ENCODE data around the gene C7. TPM values are rescaled to one million over a fixed set of nuclear protein-coding genes. Genes with fewer than 3 reads are reported as not detected.
"Not testable (repeated sequence)": the region's sequence is repeated elsewhere in the genome, so short reads cannot be mapped to it uniquely, and the experiment has no call there.

C7 gene
- total RNA-seq, 2 experiments from 2014 or later, result not detected

DNA sequence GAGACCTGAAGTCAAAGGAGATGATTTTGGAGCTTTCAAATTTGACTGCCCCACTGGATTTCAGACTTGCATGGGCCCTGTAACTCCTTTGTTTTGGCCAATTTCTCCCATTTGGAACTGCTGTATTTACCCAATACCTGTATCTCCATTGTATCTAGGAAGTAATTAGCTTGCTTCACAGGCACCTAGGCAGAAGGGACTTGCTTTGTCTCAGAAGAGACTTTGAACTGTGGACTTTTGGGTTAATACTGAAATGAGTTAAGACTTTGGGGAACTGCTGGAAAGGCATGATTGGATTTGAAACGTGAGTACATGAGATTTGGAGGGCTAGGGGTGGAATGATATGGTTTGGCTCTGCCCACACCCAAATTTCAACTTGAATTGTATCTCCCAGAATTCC lies 26.2 kb upstream of the C7 start:
- H3K4me3 Mint-ChIP-seq; H3K27ac Mint-ChIP-seq; H3K4me1 Mint-ChIP-seq (ENCODE audit: low read depth); ATAC-seq; DNase-seq; H3K36me3 Mint-ChIP-seq (ENCODE audit: low read depth); POLR2A ChIA-PET; H3K9me3 Mint-ChIP-seq (ENCODE audit: insufficient read depth): not testable (repeated sequence)
- peaks cover 13% of the 10 kb centered on the region for H3K27me3 Mint-ChIP-seq (ENCODE audit: low read depth)
- CTCF ChIA-PET, result interaction anchor here (1.0 kb wide), 1 partner anchor 22 kb away, joined by 3 read pairs; no protein-coding TSS in a partner anchor

DNA sequence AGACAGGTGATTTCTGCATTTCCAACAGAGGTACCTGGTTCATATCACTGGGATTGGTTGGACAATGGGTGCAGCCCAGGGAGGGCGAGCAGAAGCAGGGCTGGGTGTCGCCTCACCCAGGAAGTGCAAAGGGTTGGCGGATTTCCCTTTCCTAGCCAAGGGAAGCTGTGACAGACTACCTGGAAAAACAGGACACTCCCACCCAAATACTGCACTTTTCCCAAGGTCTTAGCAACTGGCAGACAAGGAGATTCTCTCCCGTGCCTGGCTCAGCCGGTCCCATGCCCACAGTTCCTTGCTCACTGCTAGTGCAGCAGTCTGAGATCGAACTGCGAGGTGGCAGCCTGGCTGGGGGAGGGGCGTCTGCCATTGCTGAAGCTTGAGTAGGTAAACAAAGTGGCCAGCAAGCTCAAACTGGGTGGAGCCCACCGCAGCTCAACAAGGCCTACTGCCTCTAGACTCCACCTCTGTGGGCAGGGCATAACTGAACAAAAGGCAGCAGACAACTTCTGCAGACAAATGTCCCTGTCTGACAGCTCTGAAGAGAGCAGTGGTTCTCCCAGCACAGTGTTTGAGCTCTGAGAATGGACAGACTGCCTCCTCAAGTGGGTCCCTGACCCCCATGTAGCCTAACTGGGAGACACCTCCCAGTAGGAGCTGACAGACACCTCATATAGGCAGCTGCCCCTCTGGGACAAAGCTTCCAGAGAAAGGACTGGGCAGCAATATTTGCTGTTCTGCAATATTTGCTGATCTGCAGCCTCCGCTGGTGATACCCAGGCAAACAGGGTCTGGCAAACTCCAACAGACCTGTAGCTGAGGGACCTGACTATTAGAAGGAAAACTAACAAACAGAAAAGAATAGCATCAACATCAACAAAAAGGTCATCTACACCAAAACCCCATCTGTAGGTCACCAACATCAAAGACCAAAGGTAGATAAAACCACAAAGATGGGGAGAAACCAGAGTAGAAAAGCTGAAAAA lies 13.6 kb upstream of the C7 start:
- H3K27ac Mint-ChIP-seq; H3K36me3 Mint-ChIP-seq (ENCODE audit: low read depth); CTCF ChIA-PET; DNase-seq; POLR2A ChIA-PET; H3K27me3 Mint-ChIP-seq (ENCODE audit: low read depth); H3K9me3 Mint-ChIP-seq (ENCODE audit: insufficient read depth); H3K4me1 Mint-ChIP-seq (ENCODE audit: low read depth); H3K4me3 Mint-ChIP-seq; ATAC-seq: not testable (repeated sequence)

DNA sequence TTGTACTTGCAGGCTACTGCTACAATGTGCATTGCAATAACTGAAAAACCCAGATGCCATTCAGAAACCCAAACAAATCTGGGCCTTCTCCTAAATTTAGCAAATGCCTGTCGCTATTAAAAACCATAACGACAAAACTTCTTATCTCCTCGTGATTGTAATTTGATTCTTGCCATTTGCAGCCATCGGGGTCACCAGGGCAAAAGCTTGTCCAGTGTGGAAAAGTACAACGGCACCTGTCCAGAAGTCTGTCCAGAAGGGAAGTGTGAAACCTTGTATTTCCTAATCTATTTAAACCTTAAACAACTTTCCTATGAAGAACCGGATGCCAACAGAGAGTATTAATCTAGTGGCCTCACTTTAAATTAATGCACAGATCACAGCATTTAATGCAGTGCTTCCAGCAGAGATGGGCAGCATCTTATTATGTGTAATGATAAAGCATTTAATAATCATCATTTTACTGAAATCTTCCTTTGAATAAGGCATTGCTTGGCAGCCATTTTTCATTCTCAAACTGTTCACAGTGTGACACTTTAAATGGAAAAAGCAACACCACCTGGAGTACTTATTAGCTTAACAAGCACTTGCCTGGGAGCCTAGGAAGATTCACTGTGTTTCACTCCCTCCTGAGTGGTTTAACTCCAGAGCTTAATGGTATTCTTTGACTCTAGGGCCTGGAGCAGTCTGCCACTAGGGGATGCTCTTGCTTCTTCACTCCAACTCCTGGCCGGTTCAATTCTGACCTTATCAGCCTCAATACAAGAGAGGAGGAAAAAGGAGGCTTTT lies 4.9 kb upstream of the C7 start:
- Mint-ChIP-seq H3K36me3 (ENCODE audit: low read depth) (no peaks in the 10 kb centered on the region), H3K4me3 (no peak overlapping the region), H3K4me1 (ENCODE audit: low read depth) (no peaks in the 10 kb centered on the region), H3K27ac (no peak overlapping the region), H3K27me3 (ENCODE audit: low read depth) (peaks cover 7% of the 10 kb centered on the region), H3K9me3 (ENCODE audit: insufficient read depth) (no peaks in the 10 kb centered on the region)
- POLR2A ChIA-PET, result no interaction called here
- ATAC-seq, result no peak
- peak; percentile 50 for DNase-seq
- CTCF ChIA-PET, result interaction anchor here (0.7 to 1.6 kb wide), 14 partner anchors 9 to 1188 kb away, joined by 3 to 13 read pairs (median 3); no protein-coding TSS in a partner anchor

DNA sequence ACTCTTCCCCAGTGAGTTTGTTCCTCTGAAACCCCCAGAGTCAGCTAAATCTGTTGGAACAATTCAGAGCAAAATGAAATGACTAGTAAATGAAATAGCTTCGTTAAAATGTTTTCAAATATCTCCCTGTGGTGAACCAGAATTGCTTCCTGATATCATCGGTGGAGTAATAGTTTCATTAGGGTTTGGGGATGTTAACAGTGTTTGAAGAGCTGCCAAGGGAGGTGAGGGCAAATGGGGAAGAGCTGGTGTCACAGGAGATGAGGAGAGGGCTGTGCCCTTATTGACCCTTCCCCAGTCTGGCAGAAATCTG lies 4.3 kb upstream of the C7 start:
- no peak for DNase-seq
- Mint-ChIP-seq H3K27ac (no peak overlapping the region), H3K4me3 (no peak overlapping the region), H3K36me3 (ENCODE audit: low read depth) (no peaks in the 10 kb centered on the region), H3K27me3 (ENCODE audit: low read depth) (peaks cover 9% of the 10 kb centered on the region), H3K9me3 (ENCODE audit: insufficient read depth) (no peaks in the 10 kb centered on the region), H3K4me1 (ENCODE audit: low read depth) (no peaks in the 10 kb centered on the region)
- POLR2A ChIA-PET, result no interaction called here
- CTCF ChIA-PET, result interaction anchor here (0.7 to 1.6 kb wide), 13 partner anchors 12 to 1189 kb away, joined by 3 to 13 read pairs (median 3); no protein-coding TSS in a partner anchor
- ATAC-seq, result no peak

DNA sequence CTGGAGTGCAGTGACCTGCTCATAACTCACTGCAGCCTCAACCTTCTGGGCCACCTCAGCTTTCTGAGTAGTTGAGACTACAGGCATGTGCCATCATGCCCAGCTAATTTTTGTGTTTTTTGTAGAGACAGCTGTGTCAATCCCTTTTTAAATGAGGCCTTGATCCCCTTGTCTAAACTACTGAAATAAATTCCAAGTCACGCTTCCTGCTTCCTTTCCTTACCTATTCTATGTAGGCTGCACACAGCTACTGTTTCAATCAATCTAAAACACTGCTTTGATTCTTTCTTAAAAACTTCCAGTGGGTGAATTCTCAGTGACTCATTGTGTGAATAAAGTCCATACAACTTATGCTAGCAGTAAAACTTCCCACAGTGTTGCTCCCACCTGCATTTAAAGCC lies 2.9 kb upstream of the C7 start:
- DNase-seq (no peak), ATAC-seq (no peak)
- Mint-ChIP-seq H3K27me3 (ENCODE audit: low read depth) (peaks cover 11% of the 10 kb centered on the region), H3K4me3 (no peak overlapping the region), H3K36me3 (ENCODE audit: low read depth) (no peaks in the 10 kb centered on the region), H3K4me1 (ENCODE audit: low read depth) (no peaks in the 10 kb centered on the region), H3K27ac (no peak overlapping the region), H3K9me3 (ENCODE audit: insufficient read depth) (no peaks in the 10 kb centered on the region)
- CTCF ChIA-PET, result no interaction called here
- POLR2A ChIA-PET, result no interaction called here

DNA sequence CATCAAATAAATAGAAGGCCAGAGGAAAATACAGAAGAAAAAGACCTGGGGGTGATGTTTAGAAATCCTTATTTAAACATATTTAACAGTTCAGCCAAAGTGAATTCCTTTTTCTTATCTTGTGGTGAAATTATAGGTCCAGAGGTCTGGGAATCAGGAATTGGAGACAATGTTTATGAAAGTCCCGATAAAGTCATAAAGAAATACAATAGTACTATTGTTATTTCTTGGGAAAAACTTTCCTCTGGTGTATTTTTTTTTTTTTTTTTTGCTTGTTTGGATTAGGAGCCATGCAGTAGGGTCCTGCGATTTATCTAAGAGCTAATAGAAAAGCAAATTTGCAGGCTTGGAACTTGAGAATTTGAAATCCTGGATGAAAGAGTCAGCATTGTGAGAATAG lies 426 bp downstream of the C7 start:
- CTCF ChIA-PET, result no interaction called here
- H3K27me3 Mint-ChIP-seq (ENCODE audit: low read depth), result peaks cover 12% of the 10 kb centered on the region

DNA sequence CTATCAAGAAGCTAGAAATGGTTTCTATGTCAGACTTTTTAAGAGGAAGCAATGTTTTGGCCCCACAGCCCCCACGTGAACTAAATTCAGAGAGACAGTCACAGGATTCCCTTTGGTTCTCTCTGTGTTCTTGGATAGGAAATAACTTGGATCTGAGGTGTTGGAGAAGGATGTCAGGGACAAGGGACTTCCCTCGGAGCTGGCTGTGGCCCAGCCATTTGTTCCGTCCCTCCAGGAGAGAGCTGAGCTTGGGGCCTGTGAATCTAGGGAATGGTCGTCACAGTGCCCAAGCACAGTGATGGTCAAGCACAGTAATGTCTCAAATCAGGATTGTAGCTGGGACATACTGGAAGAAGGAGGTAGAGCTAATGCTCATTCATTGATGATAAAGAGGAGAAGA lies 2.0 kb downstream of the C7 start:
- POLR2A ChIA-PET, result no interaction called here
- Mint-ChIP-seq H3K9me3 (ENCODE audit: insufficient read depth) (no peaks in the 10 kb centered on the region), H3K4me1 (ENCODE audit: low read depth) (no peaks in the 10 kb centered on the region), H3K36me3 (ENCODE audit: low read depth) (no peaks in the 10 kb centered on the region), H3K27ac (no peak overlapping the region), H3K27me3 (ENCODE audit: low read depth) (peaks cover 12% of the 10 kb centered on the region), H3K4me3 (no peak overlapping the region)
- CTCF ChIA-PET, result no interaction called here
- DNase-seq, result no peak
- ATAC-seq, result no peak

More for the DNA sequence above, 426 bp downstream of the C7 start:
- DNase-seq (no peak), ATAC-seq (no peak)
- no peaks in the 10 kb centered on the region for H3K36me3 Mint-ChIP-seq (ENCODE audit: low read depth)
- H3K4me1 Mint-ChIP-seq (ENCODE audit: low read depth), result no peaks in the 10 kb centered on the region
- H3K9me3 Mint-ChIP-seq (ENCODE audit: insufficient read depth), result no peaks in the 10 kb centered on the region
- POLR2A ChIA-PET, result no interaction called here
- H3K4me3 Mint-ChIP-seq, result no peak overlapping the region
- no peak overlapping the region for H3K27ac Mint-ChIP-seq

DNA sequence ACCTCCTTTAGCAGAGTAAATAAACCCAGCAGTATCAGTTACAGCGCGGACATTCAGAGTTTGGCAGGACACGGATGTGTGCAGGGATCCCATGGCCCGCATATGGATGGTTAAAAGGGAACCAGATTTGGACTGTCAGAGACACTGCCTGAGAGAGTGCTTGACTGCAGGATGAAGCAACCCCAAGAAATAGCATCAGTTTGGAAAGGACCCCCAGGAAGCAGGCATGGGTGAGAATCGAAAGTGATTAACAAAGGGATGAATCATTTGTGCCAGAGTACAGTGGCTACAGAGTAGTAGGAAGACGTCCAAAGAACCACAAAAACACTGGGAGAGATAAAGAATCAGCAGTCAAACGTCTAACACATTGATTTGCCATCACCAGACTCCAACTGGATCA lies 5.5 kb downstream of the C7 start:
- CTCF ChIA-PET, result no interaction called here
- H3K9me3 Mint-ChIP-seq (ENCODE audit: insufficient read depth), result no peaks in the 10 kb centered on the region

DNA sequence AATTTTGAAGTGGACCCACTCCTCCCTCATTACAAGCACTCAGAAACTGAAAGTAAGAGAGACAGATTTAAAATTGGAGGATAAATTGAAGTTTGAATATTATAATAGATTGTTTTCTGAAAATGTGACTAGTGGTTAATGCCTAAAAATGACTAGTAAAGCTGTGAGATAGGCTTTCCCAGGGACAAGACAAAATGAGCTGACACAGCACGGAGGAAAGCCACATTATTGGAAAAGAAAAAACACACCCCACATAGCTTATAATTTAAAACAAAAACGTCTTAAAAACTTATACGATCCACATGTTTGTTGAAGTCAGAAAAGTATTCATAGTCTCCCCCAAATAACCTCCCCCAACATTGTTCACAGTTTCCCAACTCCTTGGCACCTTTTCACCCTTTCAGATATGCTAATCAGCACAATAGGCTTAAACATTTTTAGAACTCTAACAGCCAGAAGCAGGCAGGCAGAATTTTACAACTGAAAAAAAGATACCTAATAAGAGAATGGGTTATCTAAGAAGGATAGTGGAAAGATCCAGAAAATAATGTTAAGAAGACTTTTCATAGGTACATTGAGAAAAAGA lies 6.1 kb downstream of the C7 start:
- Mint-ChIP-seq H3K36me3 (ENCODE audit: low read depth) (no peaks in the 10 kb centered on the region), H3K4me3 (no peak overlapping the region), H3K27me3 (ENCODE audit: low read depth) (peaks cover 8% of the 10 kb centered on the region), H3K9me3 (ENCODE audit: insufficient read depth) (no peaks in the 10 kb centered on the region), H3K27ac (no peak overlapping the region), H3K4me1 (ENCODE audit: low read depth) (no peaks in the 10 kb centered on the region)
- ChIA-PET POLR2A (no interaction called here), CTCF (no interaction called here)
- DNase-seq (no peak), ATAC-seq (no peak)

More for the DNA sequence above, 5.5 kb downstream of the C7 start:
- H3K4me3 Mint-ChIP-seq, result no peak overlapping the region
- H3K27ac Mint-ChIP-seq, result no peak overlapping the region
- ATAC-seq (no peak), DNase-seq (no peak)
- no peaks in the 10 kb centered on the region for H3K36me3 Mint-ChIP-seq (ENCODE audit: low read depth)
- H3K27me3 Mint-ChIP-seq (ENCODE audit: low read depth), result peaks cover 10% of the 10 kb centered on the region
- H3K4me1 Mint-ChIP-seq (ENCODE audit: low read depth), result no peaks in the 10 kb centered on the region
- POLR2A ChIA-PET, result no interaction called here

DNA sequence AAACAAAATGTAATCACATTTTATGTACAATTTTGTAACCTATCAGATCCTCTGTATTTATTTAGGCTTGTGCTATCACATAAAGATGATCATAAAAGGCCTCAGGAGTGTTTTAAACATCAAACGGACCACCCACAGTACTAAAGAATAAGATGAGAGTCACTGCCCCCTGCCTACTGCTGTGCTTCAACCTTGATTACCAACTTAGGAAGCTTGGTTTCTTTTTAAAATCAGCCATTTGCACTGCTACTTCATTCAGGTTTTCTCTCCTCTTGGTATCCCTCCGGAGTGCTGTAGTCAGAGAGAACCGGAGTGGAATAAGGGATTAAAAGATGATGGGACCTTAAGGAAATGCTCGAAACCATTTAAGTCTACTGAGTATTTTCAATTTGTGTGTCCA lies 6.9 kb downstream of the C7 start:
- H3K27ac Mint-ChIP-seq, result no peak overlapping the region
- no peak overlapping the region for H3K4me3 Mint-ChIP-seq
- H3K27me3 Mint-ChIP-seq (ENCODE audit: low read depth), result peaks cover 8% of the 10 kb centered on the region
- ATAC-seq (no peak), DNase-seq (no peak)
- ChIA-PET POLR2A (no interaction called here), CTCF (no interaction called here)
- H3K36me3 Mint-ChIP-seq (ENCODE audit: low read depth), result no peaks in the 10 kb centered on the region
- H3K9me3 Mint-ChIP-seq (ENCODE audit: insufficient read depth), result no peaks in the 10 kb centered on the region
- H3K4me1 Mint-ChIP-seq (ENCODE audit: low read depth), result no peaks in the 10 kb centered on the region

DNA sequence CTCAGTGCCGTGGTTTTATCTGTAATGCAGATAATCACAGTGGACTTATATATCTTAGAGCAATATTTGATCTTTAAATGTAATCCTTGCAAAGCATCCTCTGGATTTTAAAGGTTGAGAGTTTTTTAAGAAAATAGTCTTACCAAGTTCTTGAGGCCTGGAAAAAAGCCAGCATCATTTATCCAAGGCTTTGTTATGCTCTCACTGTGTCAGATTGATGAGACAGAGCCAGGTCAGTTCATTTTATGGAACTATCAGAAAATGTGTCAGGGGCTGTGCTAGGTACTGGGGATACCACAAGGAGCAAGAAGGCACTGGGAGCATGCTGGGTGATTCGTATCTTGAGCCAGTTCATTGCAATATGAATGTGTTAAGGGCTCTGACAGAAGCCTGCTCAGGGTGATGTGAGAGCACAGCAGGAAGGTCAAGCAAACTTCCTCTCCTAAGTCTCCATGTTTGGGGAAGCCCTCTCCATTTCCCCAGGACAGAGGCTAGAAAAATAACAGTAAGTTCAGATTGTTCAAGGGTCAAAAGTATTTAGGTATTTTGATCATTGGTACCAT lies 19.7 kb downstream of the C7 start:
- no peaks in the 10 kb centered on the region for H3K4me1 Mint-ChIP-seq (ENCODE audit: low read depth)
- ATAC-seq (no peak), DNase-seq (no peak)
- H3K27me3 Mint-ChIP-seq (ENCODE audit: low read depth), result peaks cover 3% of the 10 kb centered on the region
- no peaks in the 10 kb centered on the region for H3K36me3 Mint-ChIP-seq (ENCODE audit: low read depth)
- no peak overlapping the region for H3K27ac Mint-ChIP-seq
- CTCF ChIA-PET, result no interaction called here
- no peak overlapping the region for H3K4me3 Mint-ChIP-seq
- POLR2A ChIA-PET, result no interaction called here
- H3K9me3 Mint-ChIP-seq (ENCODE audit: insufficient read depth), result no peaks in the 10 kb centered on the region

DNA sequence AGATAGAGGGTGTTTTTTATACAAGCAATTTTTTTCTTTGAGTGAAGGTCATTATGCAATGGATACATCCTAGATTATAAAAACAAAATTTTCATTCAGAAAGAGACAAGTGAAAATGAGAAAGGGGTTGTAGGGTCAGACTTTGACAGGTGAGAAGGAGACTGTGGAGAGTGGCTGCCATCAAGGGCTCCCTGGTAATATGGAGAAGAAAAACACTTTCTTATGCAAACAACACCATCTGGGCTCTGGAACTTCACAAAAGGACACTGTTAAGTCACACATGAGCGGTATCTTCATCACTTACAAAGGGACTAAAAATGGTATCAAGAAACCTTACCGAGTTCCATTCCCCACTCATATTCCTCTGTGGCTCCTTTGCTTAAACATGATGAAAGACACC lies 23.5 kb downstream of the C7 start:
- Mint-ChIP-seq H3K4me3 (no peak overlapping the region), H3K4me1 (ENCODE audit: low read depth) (no peaks in the 10 kb centered on the region), H3K36me3 (ENCODE audit: low read depth) (no peaks in the 10 kb centered on the region), H3K27ac (no peak overlapping the region), H3K9me3 (ENCODE audit: insufficient read depth) (no peaks in the 10 kb centered on the region), H3K27me3 (ENCODE audit: low read depth) (peaks cover 3% of the 10 kb centered on the region)
- CTCF ChIA-PET, result no interaction called here
- DNase-seq (no peak), ATAC-seq (no peak)
- POLR2A ChIA-PET, result no interaction called here

All from activated CD8-positive, alpha-beta T cell treated with anti-CD3 and anti-CD28 coated beads, Interleukin-2, amount 10 ng/mL, durations not matched to agents 7 days and 5 days (primary cell).